NCI-H2196 treated with DMSO at 0.1 percent for 48 hours (cell line): ENCODE results near the gene SPIRE2.
"Not testable (repeated sequence)": the region's sequence is repeated elsewhere in the genome, so short reads cannot be mapped to it uniquely, and the experiment has no call there.

Source experiments
- DNase-seq: peaks from one replicate; lab custom pipeline; 2025; ENCODE audit not compliant: unreplicated experiment; lab: John Stamatoyannopoulos, UW

SPIRE2 gene

GRCh38 chr16:89834813-89835363 is 6.6 kb downstream of the SPIRE2 start:
- not testable (repeated sequence) for DNase-seq

- not testable (repeated sequence) for DNase-seq
Measured at GRCh38 chr16:89836484-89836883, 8.2 kb downstream of the SPIRE2 start.

DNA sequence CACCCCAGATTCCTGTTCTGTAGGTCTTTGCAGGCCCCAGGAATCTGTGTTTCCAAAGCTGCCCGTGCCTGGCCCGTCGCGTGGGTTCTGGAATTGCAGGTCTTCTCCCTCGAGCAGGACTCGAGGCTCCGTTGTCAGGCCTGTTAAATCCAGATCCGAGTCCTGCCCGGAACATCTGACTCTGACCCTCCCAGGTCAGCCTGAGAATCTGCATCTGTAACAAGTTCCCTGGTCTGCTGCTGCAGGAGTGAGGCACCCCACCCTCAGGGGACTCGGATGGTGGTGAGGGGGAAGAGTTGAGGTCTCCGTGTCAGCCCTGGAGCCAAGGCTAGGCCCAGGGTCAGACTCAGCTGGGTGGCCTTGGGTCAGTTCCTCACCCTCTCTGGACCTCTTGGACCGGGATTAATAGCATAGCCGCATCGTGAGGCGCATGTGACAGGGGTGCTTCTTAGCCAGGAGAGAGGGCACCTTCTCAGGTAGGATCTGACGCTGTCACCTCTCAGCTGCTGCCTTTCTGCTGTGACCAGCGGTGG is 8.8 kb downstream of the SPIRE2 start:
- DNase-seq, result no peak

- DNase-seq, result no peak
Measured at GRCh38 chr16:89841275-89841674, 13.0 kb downstream of the SPIRE2 start.

GRCh38 chr16:89842471-89843408 is 14.5 kb downstream of the SPIRE2 start:
- no peak for DNase-seq

DNA sequence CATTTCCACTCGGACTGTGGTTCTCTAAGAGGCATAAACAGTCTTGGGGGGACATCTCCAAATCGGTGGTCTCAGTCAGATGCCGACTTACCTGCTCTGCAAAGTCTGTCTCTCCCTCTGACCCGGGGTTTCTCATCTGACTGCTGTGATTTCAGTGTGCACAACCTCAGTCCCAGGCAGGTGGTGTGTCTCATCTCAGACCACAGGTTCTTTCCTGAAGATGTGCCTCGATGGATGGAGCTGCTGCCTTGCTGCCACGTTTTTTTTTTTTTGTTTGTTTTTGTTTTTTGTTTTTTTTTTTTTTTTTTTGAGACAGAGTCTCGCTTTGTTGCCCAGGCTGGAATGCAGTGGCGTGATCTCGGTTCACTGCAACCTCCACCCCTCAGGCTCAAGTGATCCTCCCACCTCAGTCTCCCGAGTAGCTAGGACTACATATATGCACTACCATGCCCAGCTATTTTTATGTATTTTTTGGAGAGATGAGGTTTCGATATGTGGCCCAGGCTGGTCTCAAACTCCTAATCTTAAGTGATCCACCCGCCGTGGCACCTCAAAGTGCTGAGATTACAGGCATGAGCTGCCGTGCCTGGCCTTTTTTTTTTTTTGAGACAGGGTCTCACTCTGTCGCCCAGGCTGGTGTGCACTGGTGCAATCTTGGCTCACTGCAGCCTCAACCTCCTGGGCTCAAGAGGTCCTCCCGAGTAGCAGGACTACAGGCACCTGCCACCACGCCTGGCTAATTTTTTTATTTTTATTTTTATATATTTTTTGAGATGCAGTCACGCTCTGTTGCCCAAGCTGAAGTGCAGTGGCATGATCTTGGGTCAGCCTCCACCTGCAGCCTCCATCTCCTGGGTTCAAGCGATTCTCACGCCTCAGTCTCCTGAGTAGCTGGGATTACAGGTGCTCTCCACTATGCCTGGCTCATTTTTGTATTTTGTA is 15.4 kb downstream of the SPIRE2 start:
- DNase-seq, result no peak

- DNase-seq, result no peak
Measured at GRCh38 chr16:89844739-89845339, 16.6 kb downstream of the SPIRE2 start.

DNA sequence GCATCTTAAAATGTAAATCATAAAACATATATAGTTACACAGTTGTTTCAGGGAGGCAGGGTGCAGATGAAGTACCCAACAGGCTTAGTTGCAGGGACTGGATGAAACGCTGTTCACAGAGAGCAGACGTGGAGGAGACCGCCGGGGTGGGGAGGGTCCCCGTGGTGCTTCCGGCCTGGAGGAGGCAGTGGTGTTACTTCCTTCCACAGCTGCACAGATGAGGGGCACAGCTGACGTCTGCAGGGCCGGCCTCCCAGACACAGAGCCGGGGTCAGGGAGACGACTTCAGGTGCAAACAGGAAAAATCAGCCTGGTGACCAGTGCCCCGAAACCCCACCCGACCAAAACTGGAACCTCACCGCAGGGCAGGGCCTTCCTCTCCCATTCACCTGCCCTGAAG is 17.1 kb downstream of the SPIRE2 start:
- no peak for DNase-seq

- peak; percentile 6 for DNase-seq
Measured at GRCh38 chr16:89847051-89847939, 19.0 kb downstream of the SPIRE2 start.

DNA sequence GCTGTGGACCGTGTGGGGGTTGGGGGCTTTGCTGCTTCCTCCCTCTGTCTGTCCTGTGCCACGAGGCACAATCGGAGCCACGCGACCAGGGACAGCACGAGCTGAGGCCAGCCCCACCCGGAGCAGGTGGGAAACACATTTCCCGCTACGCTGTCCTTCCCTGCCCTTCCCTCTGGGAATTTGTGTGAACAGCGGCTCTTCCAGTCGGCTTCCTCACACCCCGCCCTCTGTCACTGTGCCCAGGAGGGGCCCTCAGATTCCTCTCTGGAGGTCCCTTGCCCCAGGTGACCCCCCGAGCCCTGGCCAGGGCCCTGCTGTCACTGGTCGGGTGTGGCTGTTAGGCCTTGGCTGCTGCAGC is 19.6 kb downstream of the SPIRE2 start:
- DNase-seq, result no peak

GRCh38 chr16:89848974-89849373 is 20.7 kb downstream of the SPIRE2 start:
- DNase-seq, result no peak

GRCh38 chr16:89853306-89853993 is 25.2 kb downstream of the SPIRE2 start:
- no peak for DNase-seq

DNA sequence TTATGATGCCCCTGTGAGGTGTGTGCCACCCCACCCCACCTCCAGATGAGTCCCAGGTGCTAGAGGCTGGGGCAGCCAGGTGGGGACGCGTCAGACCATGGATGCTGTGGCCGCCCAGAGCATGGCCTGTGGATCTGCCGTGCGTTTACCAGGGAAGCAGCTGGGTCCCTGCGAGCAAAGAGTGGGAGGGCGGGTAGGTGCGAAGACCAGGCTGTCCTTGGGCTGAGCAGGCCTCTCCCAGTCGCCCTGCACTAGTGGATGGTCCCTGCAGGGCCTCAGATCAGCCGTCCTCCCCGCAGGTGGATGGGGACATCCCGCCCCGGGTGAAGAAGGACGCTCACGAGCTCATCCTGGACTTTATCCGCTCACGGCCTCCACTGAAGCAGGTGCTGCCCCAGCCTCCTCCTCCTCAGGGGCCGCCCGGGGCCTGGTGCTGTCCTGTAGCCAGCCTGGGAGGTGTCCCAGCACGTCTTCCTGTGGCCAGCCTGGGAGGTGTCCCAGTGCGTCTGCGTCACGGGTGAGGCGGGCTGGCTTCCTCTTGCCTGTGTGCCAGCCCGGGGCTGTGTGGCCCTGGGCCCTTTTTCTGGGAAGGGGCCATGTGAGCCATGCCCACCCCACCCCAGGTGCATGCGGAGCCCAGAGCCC is 27.1 kb downstream of the SPIRE2 start:
- DNase-seq, result no peak

DNA sequence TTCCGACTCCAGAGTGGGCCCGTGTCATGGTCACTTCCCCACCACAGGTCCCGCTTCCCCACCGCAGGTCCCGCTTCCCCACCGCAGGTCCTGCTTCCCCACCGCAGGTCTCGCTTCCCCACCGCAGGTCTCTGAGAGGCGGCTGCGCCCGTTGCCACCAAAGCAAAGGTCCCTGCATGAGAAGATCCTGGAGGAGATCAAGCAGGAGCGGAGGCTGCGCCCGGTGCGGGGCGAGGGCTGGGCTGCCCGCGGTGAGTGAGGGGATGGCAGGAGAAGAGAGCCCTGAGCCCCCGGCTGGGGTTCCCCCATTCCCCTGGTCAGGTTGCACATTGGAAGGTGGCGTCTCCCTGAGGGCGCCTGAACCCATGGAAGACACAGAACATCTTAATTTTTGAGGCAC is 27.7 kb downstream of the SPIRE2 start:
- DNase-seq, result no peak

DNA sequence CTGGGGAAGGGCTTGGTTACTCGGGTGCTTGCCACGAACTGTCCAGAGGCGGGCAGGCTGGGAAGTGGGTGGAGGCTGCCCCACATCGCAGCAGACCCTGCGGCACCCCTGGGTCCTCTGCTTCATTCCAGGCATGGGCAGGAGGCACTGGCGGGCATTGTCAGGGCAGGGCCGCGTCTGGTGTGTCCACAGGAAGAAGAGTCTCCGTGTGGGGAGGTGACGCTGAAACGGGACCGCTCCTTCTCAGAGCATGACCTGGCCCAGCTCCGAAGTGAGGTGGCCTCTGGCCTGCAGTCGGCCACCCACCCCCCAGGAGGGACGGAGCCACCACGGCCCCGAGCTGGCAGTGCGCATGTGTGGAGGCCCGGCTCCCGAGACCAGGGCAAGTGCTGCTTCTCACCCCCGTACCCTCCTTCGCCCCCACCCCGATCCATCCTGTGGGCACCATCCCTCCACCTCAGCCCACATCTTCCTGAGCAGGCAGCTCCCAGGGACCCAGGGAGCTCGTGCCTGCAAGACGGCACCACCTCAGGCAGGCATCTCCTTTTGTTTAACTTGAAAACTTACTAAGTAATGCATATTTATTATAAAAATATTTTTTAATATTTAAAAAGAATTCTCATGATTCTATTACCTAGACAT is 30.8 kb downstream of the SPIRE2 start:
- no peak for DNase-seq

GRCh38 chr16:89859615-89860007 is 31.3 kb downstream of the SPIRE2 start:
- no peak for DNase-seq

- DNase-seq, result no peak
Measured at GRCh38 chr16:89860747-89861304, 32.6 kb downstream of the SPIRE2 start.

DNA sequence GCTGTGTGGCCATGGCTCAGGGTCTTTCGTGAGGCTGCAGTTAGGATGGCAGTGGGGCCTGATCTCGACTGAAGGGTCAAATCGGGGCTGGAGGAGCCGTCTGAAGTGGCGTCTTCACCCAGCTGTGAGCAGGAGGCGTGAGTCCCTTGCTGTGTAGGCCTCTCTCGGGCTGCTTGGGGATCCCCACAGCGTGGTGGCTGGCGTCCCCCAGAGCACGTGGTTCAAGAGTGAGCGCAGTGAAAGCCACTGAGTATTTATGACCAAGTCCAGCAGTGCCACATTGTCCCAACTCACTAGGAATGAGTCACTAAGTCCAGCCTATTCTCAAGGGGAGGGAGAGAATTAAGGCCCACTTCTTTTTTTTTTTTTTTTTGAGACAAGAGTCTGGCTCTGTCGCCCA is 33.4 kb downstream of the SPIRE2 start:
- DNase-seq, result no peak
